Measurements from ENCODE around the gene AP2A2.
A peak's percentile ranks its signal among the peaks of the same experiment; 100 is the strongest.

Gene AP2A2

GRCh38 chr11:984546-984945 is 58.9 kb downstream of the AP2A2 start:
- TF ChIP-seq YY1 (IDR thresholded peaks at IDR 0.05; ENCODE audit: low read depth) (no peak), TEAD4 (IDR thresholded peaks at IDR 0.05) (no peak), EGR1 (IDR thresholded peaks at IDR 0.05) (no peak), ZBTB7A (IDR thresholded peaks at IDR 0.05; ENCODE audit: low read depth) (no peak), RAD21 (IDR thresholded peaks at IDR 0.05; ENCODE audit: low read depth) (no peak), CREB1 (IDR thresholded peaks at IDR 0.05; ENCODE audit: low read depth) (no peak), USF1 (IDR thresholded peaks at IDR 0.05) (no peak), EP300 (IDR thresholded peaks at IDR 0.05; ENCODE audit: borderline replicate concordance) (no peak), NFIC (IDR thresholded peaks at IDR 0.05) (no peak)

- TF ChIP-seq TAF1 (IDR thresholded peaks at IDR 0.05; ENCODE audit: low read depth) = no peak
- no peak for TF ChIP-seq EP300 (IDR thresholded peaks at IDR 0.05; ENCODE audit: borderline replicate concordance)
- no peak for TF ChIP-seq NFIC (IDR thresholded peaks at IDR 0.05)
- TF ChIP-seq TEAD4 (IDR thresholded peaks at IDR 0.05) = no peak
- no peak for TF ChIP-seq FOXM1 (IDR thresholded peaks at IDR 0.05; ENCODE audit: borderline replicate concordance, low read depth)
- no peak for TF ChIP-seq EGR1 (IDR thresholded peaks at IDR 0.05)
Observed at GRCh38 chr11:985406-985805, 59.7 kb downstream of the AP2A2 start.

GRCh38 chr11:985848-986247 is 60.2 kb downstream of the AP2A2 start:
- TF ChIP-seq EP300 (IDR thresholded peaks at IDR 0.05; ENCODE audit: borderline replicate concordance) (no peak), EGR1 (IDR thresholded peaks at IDR 0.05) (no peak), RAD21 (IDR thresholded peaks at IDR 0.05; ENCODE audit: low read depth) (no peak), REST (IDR thresholded peaks at IDR 0.05; ENCODE audit: low read depth) (no peak), NFIC (IDR thresholded peaks at IDR 0.05) (no peak), FOXM1 (IDR thresholded peaks at IDR 0.05; ENCODE audit: borderline replicate concordance, low read depth) (no peak), USF1 (IDR thresholded peaks at IDR 0.05) (no peak), TCF12 (IDR thresholded peaks at IDR 0.05; ENCODE audit: low read depth) (no peak), CREB1 (IDR thresholded peaks at IDR 0.05; ENCODE audit: low read depth) (no peak), YY1 (IDR thresholded peaks at IDR 0.05; ENCODE audit: low read depth) (no peak), MAX (IDR thresholded peaks at IDR 0.05) (no peak), ZBTB7A (IDR thresholded peaks at IDR 0.05; ENCODE audit: low read depth) (no peak)

- no peak for TF ChIP-seq NFIC (IDR thresholded peaks at IDR 0.05)
- no peak for TF ChIP-seq CREB1 (IDR thresholded peaks at IDR 0.05; ENCODE audit: low read depth)
- TF ChIP-seq MAX (IDR thresholded peaks at IDR 0.05) = peak; percentile 98
- TF ChIP-seq TCF12 (IDR thresholded peaks at IDR 0.05; ENCODE audit: low read depth) = peak; percentile 36; the same call in 1 of the 2 replicates
- TF ChIP-seq EP300 (IDR thresholded peaks at IDR 0.05; ENCODE audit: borderline replicate concordance) = no peak
Observed at GRCh38 chr11:986270-986951, 60.7 kb downstream of the AP2A2 start.

- TF ChIP-seq EP300 (IDR thresholded peaks at IDR 0.05; ENCODE audit: borderline replicate concordance) (no peak), USF1 (IDR thresholded peaks at IDR 0.05) (no peak), MAX (IDR thresholded peaks at IDR 0.05) (no peak), EGR1 (IDR thresholded peaks at IDR 0.05) (no peak), NFIC (IDR thresholded peaks at IDR 0.05) (no peak), REST (IDR thresholded peaks at IDR 0.05; ENCODE audit: low read depth) (no peak), CREB1 (IDR thresholded peaks at IDR 0.05; ENCODE audit: low read depth) (no peak), RAD21 (IDR thresholded peaks at IDR 0.05; ENCODE audit: low read depth) (no peak), TCF12 (IDR thresholded peaks at IDR 0.05; ENCODE audit: low read depth) (no peak), CEBPB (IDR thresholded peaks at IDR 0.05) (no peak)
Observed at GRCh38 chr11:986952-987305, 61.3 kb downstream of the AP2A2 start.

GRCh38 chr11:987671-988070 is 62.0 kb downstream of the AP2A2 start:
- no peak for TF ChIP-seq EGR1 (IDR thresholded peaks at IDR 0.05)
- TF ChIP-seq ZBTB7A (IDR thresholded peaks at IDR 0.05; ENCODE audit: low read depth) = no peak
- no peak for TF ChIP-seq REST (IDR thresholded peaks at IDR 0.05; ENCODE audit: low read depth)
- TF ChIP-seq MAX (IDR thresholded peaks at IDR 0.05) = no peak
- no peak for TF ChIP-seq FOXM1 (IDR thresholded peaks at IDR 0.05; ENCODE audit: borderline replicate concordance, low read depth)
